Esophagus muscularis mucosa (tissue), 4 donors: ENCODE data around the gene CPT1C. TPM values are rescaled to one million over a fixed set of nuclear protein-coding genes. Genes with fewer than 3 reads are reported as not detected.
A peak's percentile ranks its signal among the peaks of the same experiment; 100 is the strongest.

ENCODE experiments used
- DNase-seq: peaks from one replicate; pipeline ENCODE4 v3.0.0-alpha.2; 2017; ENCODE audit errors: extremely low spot score
- H3K27ac ChIP-seq, 4 donors: fragments of 200-600 bp; sonication (generic); replicated peaks in 1 of 4; 1 replicate in 3 of 4; 2 replicates in 1 of 4; pipeline ENCODE4 v1.5.1; 2016 to 2019; ENCODE audit warnings: mild to moderate bottlenecking in 1 of 4
- H3K27me3 ChIP-seq, 4 donors: fragments of 200-600 bp; sonication (generic); one replicate each; pipeline versions ENCODE4 v1.5.1 to v1.6.0; 2016 to 2019
- H3K36me3 ChIP-seq, 4 donors: fragments of 200-600 bp; sonication (generic); one replicate each; pipeline ENCODE4 v1.5.1; 2016 to 2019
- H3K4me1 ChIP-seq, 4 donors: fragments of 200-600 bp; sonication (generic); one replicate each; pipeline ENCODE4 v1.5.1; 2016 to 2019
- H3K4me3 ChIP-seq, 4 donors: fragments of 200-600 bp; sonication (generic); 1 replicate in 2 of 4; 2 replicates in 2 of 4; pipeline ENCODE4 v1.5.1; 2016 to 2019; ENCODE audit warnings: mild to moderate bottlenecking in 4 of 4, moderate library complexity in 1 of 4
- H3K9me3 ChIP-seq, 4 donors: fragments of 200-600 bp; sonication (generic); 1 replicate in 3 of 4; 2 replicates in 1 of 4; pipeline ENCODE4 v1.5.1; 2016 to 2019
- EP300 ChIP-seq: sonication (generic); formaldehyde crosslinking; IDR thresholded peaks from one replicate; pipeline ENCODE4 v1.6.1; 2017; ENCODE audit warnings: antibody characterized with exemption
- POLR2A ChIP-seq: fragments of 450-650 bp; IDR thresholded peaks from one replicate; pipeline ENCODE4 v1.6.1; 2017; ENCODE audit warnings: antibody characterized with exemption, moderate library complexity, mild to moderate bottlenecking, low read depth
- POLR2AphosphoS5 ChIP-seq, 2 donors: sonication (generic); formaldehyde crosslinking; IDR thresholded peaks; one replicate each; pipeline ENCODE4 v1.6.1; 2017; ENCODE audit warnings: antibody characterized with exemption in 2 of 2
- WGBS: methylation state at CpG from one replicate; pipeline ENCODE4 v1.1.5; 2018; 5-methylcytosine and 5-hydroxymethylcytosine counted together
- intact Hi-C: fragments of 100-400 bp; cut with DNase I; formaldehyde crosslinking; loops from one replicate; pipeline ENCODE4 v1.15.1; 2023
- total RNA-seq, 4 donors: library from RNA; depleted of rRNA; stranded (reverse); fragments of >200 nt; gene quantifications; one replicate each; pipeline versions ENCODE4 v1.1.0 to v1.2.1, GENCODE V29; 2016
- TF ChIP-seq, protein P1 (sequence below), 3 experiments: fragments of 200-600 bp in 2 of 3; fragments of 450-650 bp in 1 of 3; sonication (generic) in 2 of 3; IDR thresholded peaks; one replicate each; pipeline ENCODE4 v1.5.1; 2017 to 2019; ENCODE audit warnings: antibody characterized with exemption in 3 of 3, mild to moderate bottlenecking in 2 of 3, moderate library complexity in 1 of 3

CPT1C gene
- total RNA-seq, 4 donors from 2014 or later: 2.7 to 6.6 (median 3.9) TPM

DNA sequence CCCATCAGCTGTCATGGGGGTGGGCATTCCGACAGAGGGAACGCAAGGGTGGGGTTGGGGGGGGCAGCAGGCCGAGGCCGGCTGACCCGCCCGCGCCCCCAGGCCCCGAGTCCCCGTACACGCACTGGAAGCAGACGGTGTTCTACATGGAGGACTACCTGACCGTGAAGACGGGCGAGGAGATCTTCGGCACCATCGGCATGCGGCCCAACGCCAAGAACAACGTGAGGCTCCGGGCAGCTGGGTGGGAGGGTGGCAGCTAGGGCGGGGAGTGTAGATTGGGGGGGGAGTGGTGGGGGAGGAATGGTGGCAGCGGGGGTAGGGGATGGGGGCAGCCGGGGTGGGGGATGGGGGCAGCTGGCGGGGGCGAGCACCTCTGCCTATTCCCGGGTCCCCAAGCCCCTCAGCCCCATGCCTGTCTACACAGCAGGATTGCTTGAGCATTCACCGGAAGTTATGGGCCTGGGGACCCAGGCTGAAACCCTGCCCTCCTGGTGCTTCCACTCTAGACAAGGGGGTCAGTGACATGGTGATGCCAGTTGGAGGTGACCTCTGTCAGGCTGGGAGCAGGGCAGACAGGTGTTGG is 4.3 kb upstream of the CPT1C start:
- 89% methylated on average over 18 of the region's 27 CpGs for WGBS
- Histone ChIP-seq H3K27ac (peak overlapping the region in 2 of 4 donors; percentile 36 to 66), H3K4me3 (peak overlapping the region in 1 of 4 donors; percentile 2), H3K27me3 (peaks cover 0 to 31% (median 11%) of the 10 kb centered on the region in 4 donors), H3K4me1 (peaks cover 27 to 41% (median 29%) of the 10 kb centered on the region in 4 donors), H3K36me3 (peaks cover 52 to 69% (median 63%) of the 10 kb centered on the region in 4 donors), H3K9me3 (no peaks in the 10 kb centered on the region)
- DNase-seq: no peak
- TF ChIP-seq POLR2A (no peak), EP300 (no peak)
- TF ChIP-seq, protein P1, sequence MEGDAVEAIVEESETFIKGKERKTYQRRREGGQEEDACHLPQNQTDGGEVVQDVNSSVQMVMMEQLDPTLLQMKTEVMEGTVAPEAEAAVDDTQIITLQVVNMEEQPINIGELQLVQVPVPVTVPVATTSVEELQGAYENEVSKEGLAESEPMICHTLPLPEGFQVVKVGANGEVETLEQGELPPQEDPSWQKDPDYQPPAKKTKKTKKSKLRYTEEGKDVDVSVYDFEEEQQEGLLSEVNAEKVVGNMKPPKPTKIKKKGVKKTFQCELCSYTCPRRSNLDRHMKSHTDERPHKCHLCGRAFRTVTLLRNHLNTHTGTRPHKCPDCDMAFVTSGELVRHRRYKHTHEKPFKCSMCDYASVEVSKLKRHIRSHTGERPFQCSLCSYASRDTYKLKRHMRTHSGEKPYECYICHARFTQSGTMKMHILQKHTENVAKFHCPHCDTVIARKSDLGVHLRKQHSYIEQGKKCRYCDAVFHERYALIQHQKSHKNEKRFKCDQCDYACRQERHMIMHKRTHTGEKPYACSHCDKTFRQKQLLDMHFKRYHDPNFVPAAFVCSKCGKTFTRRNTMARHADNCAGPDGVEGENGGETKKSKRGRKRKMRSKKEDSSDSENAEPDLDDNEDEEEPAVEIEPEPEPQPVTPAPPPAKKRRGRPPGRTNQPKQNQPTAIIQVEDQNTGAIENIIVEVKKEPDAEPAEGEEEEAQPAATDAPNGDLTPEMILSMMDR (IDR thresholded peaks at IDR 0.05): no peak
- intact Hi-C loops: no loop called here

DNA sequence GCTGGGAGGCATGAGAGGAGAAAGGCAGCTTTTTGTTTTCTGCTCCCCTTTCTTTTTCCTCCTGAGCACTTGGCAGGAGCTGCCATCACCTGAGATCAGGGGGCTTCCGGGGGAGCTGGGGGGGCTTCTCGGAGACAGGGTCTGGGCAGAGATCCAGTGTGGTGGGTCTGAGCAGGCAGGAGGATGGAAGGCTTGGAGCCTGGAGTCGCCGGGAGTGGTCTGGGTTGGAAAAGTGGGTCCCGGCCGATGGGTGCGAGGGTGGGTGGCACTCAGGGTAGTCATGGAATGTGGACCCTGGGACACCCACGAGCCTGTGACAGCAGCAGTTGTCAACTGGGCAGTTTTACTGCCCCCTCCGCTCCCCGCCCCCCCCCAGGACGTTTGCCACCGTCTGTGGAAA is 3.8 kb upstream of the CPT1C start:
- H3K4me3 ChIP-seq: peak overlapping the region in 1 of 4 donors; percentile 3
- H3K27me3 ChIP-seq: peaks cover 0 to 37% (median 13%) of the 10 kb centered on the region in 4 donors
- WGBS: 68% methylated on average over 12 of the region's 12 CpGs
- H3K9me3 ChIP-seq: no peaks in the 10 kb centered on the region
- intact Hi-C loops: no loop called here
- H3K36me3 ChIP-seq: peaks cover 46 to 64% (median 58%) of the 10 kb centered on the region in 4 donors
- no peak for DNase-seq
- H3K27ac ChIP-seq: peak overlapping the region in 3 of 4 donors; percentile 31 to 66 (median 36)
- peaks cover 31 to 41% (median 33%) of the 10 kb centered on the region in 4 donors for H3K4me1 ChIP-seq
- TF ChIP-seq EP300 (no peak), POLR2A (no peak)

DNA sequence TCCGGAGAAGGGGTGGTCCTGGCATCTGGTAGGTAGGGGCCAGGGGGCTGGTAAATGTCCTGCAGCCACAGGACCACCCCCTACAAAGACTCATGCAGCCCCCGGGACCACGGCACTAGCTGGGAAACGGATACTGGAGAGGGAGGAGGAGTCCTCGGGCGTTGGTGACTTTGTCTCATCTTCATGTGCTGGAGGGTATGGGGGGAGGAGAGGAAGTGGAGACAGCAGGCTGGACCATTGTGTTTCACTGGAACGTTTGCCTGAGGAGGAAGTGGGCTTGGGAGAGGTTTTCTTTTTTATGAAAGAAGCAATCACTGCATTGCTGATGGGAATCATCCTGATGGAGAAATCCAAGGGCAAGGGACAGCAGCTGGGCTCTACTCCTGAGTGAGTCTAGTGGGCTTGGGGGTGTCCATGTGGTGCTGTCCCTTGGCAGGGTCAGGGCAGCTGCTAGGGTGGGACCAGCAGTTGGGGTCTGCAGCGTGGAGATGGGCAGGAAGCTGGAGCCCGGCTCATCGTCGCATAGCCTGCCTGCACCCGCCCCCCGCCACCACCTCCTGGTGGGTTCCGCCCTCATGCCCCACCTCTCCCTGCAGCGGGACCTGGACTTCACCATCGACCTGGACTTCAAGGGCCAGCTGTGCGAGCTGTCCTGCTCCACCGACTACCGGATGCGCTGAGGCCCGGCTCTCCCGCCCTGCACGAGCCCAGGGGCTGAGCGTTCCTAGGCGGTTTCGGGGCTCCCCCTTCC is 3.2 kb upstream of the CPT1C start:
- H3K27ac ChIP-seq: peak overlapping the region; percentile 38 to 66 (median 52)
- H3K4me1 ChIP-seq: peaks cover 31 to 41% (median 33%) of the 10 kb centered on the region in 4 donors

DNA sequence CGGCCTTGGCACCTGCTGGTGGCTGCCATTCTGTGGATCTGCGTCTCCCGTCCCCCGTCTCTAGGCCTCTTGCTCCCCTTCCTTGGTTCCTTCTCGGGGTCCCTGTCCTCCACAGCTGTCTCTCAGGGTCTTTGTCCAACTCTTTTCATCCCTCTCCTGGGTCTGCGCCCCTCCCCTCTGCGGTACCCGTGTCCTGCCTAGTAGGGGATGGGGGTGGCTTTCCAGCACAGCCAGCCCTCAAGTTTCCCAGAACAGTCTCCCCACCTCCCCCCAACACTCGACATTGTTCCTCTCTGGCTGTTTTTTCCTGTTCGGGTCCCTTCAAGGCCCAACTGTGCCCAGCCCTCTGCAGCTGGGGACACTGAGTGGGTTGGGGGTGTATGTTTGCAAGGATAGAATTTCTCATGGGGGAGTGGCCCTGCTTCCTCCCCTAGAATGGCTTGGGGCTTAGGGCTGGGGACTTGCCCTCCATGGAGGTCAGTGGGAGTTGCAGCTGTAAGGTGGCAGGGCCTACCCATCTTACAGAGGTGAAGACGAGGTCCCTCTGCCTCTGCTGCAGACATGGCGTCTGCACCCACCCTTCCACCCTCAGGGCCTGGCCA is 2.3 kb upstream of the CPT1C start:
- Histone ChIP-seq H3K36me3 (peaks cover 33 to 49% (median 45%) of the 10 kb centered on the region in 4 donors), H3K27me3 (peaks cover 0 to 43% (median 13%) of the 10 kb centered on the region in 4 donors), H3K4me3 (peak overlapping the region; percentile 51 to 63 (median 54)), H3K9me3 (no peaks in the 10 kb centered on the region), H3K4me1 (peaks cover 31 to 41% (median 33%) of the 10 kb centered on the region in 4 donors), H3K27ac (peak overlapping the region; percentile 38 to 70 (median 52))
- DNase-seq: no peak
- WGBS: 73% methylated on average over 10 of the region's 12 CpGs
- TF ChIP-seq EP300 (no peak), POLR2AphosphoS5 (IDR thresholded peaks at IDR 0.05) (peak in 1 of 2 donors; percentile 13), POLR2A (no peak)
- TF ChIP-seq, protein P1 (IDR thresholded peaks at IDR 0.05): no peak
- intact Hi-C loops: no loop called here

More for the DNA sequence above, 3.2 kb upstream of the CPT1C start:
- Histone ChIP-seq H3K4me3 (peak overlapping the region; percentile 16 to 56 (median 51)), H3K36me3 (peaks cover 40 to 58% (median 52%) of the 10 kb centered on the region in 4 donors), H3K27me3 (peaks cover 0 to 42% (median 13%) of the 10 kb centered on the region in 4 donors), H3K9me3 (no peaks in the 10 kb centered on the region)
- no peak for TF ChIP-seq EP300
- no peak for TF ChIP-seq POLR2A
- no peak for TF ChIP-seq POLR2AphosphoS5 (IDR thresholded peaks at IDR 0.05)
- TF ChIP-seq, protein P1 (IDR thresholded peaks at IDR 0.05): no peak
- DNase-seq: no peak
- intact Hi-C loops: no loop called here
- 62% methylated on average over 15 of the region's 26 CpGs for WGBS
